Stimulated activated CD8-positive, alpha-beta memory T cell treated with anti-CD3 and anti-CD28 coated beads, Interleukin-12 subunit alpha, Interleukin-12 subunit beta, amount 100 ng/mL, for 24 hours (primary cell): ENCODE data around the gene SYT6.
"Not testable (repeated sequence)": the region's sequence is repeated elsewhere in the genome, so short reads cannot be mapped to it uniquely, and the experiment has no call there.

Experiments used
- DNase-seq: peaks from one replicate; pipeline ENCODE4 v3.0.0-alpha.2; 2020; ENCODE audit errors: extremely low read depth

The SYT6 gene

DNA sequence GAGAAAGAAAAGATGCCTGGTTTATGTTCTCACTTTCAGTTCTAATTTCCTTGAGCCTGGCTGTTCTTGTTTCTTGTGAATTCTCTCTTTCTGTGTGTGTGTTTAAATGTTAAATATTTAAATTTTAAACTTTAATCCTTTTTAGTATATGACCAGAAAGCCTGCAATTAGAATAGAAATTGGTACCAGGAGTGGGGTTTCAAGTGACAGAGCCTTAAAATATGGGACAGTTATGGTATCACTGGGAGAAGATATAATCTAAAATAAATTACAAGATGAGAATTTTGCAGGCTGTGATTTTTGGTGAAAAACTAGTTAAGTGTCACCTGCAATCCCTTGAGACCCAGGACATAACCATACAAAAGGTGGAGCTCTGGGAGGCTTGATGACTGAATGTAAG is 81.4 kb downstream of the SYT6 start:
- no peak for DNase-seq

DNA sequence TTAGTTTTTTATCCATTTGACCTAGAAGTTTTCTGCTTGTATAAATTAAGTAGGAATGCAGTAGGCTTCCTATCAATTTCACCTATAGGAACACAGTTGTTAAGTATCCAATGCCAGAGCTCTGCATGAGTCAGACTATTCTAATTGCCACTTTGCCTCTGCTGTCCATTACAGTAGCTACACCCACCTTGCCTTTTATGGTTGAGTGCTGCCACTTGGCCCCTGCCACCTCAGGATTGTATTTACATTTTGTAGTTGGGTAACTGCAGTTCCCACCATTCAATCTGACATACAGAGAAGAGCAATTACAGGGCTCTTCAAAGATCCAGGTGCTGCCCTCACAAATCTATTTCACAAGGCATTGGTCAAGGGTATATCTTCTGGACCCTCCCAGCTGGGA is 83.9 kb downstream of the SYT6 start:
- DNase-seq: not testable (repeated sequence)

DNA sequence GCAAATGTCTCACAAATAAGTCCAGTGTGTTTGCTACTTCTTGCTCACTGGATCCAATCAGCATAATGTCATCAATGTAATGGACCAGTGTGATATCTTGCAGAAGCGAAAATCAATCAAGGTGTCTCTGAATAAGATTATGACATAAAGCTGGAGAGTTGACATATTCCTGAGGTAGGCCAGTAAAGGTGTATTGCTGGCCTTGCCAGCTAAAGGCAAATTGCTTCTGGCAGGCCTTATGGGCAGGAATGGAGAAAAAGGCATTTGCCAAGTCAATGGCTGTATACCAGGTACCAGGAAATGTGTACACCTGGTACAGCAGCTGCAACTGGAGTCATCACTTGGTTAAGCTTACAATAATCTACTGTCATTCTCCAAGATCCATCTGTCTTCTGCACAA is 85.0 kb downstream of the SYT6 start:
- DNase-seq: not testable (repeated sequence)

DNA sequence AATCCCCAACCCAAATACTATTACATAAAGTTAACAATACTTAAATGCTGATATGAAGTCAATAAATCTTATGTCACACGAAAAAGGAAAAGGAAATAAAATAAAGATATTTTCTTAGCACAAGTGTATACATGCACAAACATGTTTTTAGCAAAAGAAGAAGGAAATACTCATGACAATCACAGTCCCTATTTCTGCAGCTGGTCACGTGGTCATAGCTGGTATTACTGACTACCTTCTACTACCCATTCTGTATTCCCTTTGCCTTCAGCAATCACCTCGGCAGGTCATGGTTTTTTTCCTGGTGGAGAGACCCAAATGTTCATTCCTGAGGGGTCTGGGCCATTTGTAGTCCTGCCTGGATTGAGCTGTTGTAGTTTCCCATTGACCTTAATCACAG is 88.0 kb downstream of the SYT6 start:
- DNase-seq: not testable (repeated sequence)

DNA sequence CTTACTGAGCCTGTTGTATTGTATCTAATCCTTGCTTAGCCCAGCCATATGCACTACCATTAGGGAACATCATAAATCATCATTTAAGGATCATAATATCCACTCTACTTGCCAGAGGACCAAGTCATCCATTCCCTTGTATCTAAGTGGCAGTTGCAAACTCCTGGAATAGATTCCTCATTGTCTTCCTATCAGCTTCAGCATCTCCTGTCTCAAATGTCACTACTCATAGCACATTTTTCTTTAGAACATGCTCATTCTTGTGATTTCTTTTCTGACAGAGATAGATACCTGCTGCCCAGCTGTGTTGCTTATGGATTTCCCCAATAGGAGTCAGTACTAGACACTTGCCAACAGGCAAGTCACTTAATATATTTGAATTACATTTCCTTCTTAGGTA is 90.1 kb downstream of the SYT6 start:
- no peak for DNase-seq

DNA sequence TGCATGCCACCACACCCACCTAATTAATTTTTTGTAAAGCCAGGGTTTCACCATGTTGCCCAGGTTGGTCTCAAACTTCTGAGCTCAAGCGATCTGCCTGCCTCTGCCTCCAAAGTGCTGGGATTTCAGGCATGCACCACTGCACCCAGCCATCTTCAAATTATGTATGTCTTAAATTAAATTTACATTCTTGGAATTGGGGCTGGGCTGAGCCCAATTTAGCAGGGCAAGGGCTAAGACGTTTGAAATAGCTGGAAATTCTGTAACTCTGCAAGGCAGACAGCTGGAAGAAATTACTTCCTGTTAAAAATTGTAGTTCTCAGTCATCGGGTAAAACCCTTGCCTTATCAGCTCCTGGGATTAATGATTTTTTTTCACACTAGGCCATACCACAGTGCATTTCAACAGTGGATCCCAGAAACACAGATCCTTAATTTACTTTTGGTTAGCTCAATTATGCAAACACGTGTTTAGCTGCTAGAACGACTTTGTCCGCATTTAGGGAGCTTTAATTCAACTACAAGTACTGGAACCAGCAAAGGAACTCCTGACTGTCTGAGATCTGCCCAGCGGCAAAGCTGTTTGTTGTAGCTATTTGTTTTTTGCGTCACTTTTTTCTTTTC is 91.1 kb downstream of the SYT6 start:
- DNase-seq: no peak

DNA sequence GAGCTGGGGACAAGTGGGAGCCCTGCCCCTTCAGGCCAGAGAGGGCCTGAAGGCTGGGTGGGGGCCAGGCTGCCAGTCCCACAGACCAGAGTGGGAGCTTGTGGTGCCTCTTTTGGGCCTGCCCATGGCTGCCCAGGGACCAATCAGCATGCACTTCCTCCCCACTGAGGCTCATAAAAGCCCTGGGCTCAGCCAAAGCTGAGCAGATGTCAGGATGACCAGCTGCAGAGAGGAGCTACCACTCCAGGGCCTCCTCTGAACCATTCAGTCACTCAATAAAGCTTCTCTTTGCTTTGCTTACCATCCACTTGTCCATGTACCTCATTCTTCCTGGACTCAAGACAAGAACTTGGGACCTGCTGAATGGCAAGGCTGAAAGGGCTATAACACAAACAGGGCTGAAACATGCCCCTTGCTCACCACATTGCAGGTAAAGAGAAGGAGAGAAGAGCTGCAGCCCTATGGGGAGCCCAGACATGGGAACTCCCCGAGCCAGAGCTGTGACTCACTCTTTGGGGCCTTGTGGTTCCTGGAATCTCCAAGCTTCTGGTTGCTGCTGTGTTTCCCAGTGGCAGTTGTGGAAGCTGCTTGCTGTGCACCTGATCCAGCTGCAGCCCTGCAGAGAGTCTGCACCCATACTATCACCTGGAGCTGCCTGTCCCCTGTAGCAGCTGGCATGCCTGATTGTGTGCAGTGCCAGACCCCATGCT is 92.4 kb downstream of the SYT6 start:
- no peak for DNase-seq

DNA sequence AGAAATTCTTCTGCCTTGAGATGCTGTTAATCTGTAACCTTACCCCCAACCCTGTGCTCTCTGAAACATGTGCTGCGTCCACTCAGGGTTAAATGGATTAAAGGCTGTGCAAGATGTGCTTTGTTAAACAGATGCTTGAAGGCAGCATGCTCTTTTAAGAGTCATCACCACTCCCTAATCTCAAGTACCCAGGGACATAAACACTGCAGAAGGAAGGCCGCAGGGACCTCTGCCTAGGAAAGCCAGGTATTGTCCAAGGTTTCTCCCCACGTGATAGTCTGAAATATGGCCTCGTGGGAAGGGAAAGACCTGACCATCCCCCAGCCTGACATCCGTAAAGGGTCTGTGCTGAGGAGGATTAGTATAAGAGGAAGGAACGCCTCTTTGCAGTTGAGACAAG is 95.4 kb downstream of the SYT6 start:
- DNase-seq: not testable (repeated sequence)

DNA sequence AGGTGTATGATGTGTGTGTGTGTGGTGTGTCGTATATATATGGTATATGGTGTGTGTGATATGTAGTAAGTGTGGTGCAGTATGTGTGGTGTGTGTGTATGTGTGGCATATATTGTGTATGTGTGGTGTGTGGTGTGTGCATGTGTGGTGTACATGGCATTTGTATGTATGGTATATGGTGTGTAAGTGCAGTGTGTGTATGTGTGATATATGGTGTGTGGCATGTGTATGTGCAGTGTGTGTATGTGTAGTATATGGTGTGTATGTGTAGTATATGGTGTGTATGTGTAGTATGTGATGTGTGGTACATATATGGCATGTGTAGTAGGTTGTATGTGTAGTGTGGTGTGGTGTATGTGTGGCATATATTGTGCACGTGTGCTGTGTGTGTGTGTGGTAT is 99.5 kb downstream of the SYT6 start:
- no peak for DNase-seq

DNA sequence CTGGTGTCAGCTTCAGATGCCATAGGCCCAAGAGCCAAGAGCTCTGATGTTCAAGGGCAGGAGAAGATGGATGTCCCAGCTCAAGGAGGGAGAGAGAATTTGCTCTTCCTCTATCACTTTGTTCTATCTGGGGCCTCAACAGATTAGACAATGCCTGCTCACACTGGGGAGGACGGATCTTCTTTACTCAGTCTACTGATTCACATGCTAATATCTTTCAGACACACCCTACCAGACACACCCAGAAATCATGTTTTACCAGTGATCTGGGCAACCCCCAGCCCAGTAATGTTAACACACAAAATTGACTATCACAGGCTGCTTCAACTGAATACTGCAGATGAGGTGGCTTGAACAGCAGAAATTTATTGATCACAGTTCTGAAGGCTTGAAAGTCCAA is 105.4 kb downstream of the SYT6 start:
- DNase-seq: no peak

DNA sequence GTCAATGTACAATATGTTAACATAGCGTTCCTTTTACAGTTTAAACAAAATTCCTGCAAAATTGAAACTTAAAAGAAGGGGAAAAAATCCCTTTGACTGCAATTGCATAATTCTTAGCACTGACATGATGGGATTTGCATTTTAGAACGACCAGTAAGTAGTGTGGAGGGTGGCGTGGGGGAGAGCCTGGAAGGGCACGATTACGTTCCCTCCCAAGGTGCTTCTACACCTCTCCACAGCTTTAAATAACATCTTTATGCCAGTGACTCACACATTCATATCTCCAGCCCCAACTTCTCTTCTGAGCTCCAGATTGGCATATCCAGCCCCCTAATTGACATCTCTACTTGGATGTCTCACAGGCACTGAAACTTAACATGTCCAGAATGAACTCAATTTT is 110.1 kb downstream of the SYT6 start:
- no peak for DNase-seq

DNA sequence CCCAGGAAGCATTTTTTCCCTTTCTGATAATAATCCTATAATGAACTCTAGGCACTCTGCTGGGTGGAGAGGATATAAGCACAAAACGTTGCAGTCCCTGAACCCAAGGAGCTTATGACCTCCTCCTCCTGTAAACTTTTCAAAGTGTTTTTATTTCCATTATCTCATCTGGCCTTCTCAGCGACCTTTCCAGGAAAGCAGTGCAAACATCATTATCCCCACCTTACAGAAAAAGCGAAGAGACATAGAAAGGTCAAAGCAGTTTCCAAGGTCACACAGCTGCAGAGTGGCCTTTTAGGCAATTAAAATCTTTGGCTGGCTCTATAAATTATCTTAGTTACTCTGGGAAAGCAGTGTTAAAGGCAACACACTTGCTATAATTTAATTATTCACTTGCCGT is 110.6 kb downstream of the SYT6 start:
- DNase-seq: no peak

DNA sequence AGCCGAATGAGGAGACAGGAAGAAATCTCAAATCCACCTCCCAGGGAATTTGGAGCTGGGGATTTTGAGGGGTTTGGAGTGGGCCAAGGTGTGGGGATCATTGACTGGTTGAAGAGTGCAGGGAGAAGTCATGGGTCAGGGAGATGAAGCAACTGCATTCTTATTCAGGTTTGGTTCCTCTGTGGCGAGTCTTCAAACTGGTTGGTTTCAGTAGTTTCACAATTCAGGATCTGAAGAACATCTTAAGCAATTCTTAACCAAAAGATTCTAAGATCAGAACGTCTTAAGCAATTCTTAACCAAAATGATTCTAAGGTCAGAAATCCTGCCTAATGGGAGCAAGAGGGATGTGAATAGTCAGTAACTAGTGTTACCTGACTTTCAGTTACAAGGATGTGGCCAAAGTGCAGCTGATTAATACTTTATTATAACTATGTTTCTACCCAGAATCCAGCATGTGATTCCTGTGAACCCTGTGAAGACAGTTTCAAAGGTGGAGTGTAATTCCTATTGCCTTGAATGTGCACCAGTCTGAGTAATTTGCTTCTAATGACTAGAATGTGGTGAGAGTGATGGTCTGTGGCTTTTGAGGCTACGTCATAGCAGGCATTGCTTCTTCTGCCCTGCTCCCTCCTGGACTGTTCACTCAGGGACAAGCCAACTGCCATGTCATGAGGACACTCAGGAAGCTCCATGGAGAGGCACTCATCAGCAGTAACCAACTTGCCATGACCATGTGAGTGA is 113.2 kb downstream of the SYT6 start:
- DNase-seq: no peak
